Measurements from ENCODE around the gene ADGRL3. TPM values are rescaled to one million over a fixed set of nuclear protein-coding genes. Genes with fewer than 3 reads are reported as not detected.
"Not testable (repeated sequence)": the region's sequence is repeated elsewhere in the genome, so short reads cannot be mapped to it uniquely, and the experiment has no call there.

ADGRL3 gene
- polyA plus RNA-seq, 3 donors from 2014 or later = not detected

DNA sequence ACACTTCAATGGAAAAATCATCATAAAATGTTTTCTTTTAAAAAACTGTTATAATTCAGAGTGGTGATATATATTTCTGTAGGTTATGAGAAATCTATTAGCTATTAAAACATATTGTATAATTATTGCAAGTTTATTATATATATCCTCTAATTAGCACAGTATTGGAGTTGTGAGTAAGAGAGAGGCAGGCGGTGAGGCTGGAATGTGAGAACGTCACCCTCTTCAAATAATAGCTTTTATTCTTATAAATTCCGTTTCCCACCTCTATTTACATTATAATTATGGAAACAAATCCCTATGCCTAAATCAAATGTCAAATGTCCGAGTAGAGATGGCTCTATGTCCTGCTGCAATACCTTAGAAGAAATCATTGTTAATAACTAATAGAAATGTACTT lies 292.9 kb downstream of the ADGRL3 start:
- Mint-ChIP-seq H3K4me1 (no peaks in the 10 kb centered on the region), H3K9me3 (peaks cover 2 to 38% (median 13%) of the 10 kb centered on the region in 6 donors), H3K27ac (no peak overlapping the region), H3K36me3 (no peaks in the 10 kb centered on the region), H3K27me3 (ENCODE audit: low read depth in 3 of 3) (peaks cover 0 to 4% (median 0%) of the 10 kb centered on the region in 3 donors), H3K4me3 (no peak overlapping the region)
- DNase-seq = no peak

DNA sequence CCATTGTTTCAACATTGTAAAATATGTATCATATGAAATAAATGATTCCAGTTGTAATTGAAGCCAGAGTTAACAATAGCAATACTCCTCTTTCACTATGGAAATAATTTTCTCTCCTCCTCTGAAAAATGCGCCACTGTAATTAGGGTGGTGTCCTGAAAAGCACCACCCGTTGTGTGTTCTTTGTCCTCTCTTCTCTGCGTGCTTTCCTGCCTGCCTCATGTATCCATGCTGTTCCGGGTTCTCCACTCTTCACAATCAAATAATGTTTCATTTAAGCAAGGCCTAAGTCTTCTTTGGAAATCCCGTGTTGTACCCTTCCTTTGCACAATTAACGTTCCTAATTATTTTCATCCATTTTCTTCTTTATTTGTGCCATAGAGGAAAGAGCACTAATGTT lies 293.3 kb downstream of the ADGRL3 start:
- H3K27ac Mint-ChIP-seq = no peak overlapping the region

GRCh38 chr4:61500883-61501282 lies 300.8 kb downstream of the ADGRL3 start:
- peaks cover 0 to 25% (median 7%) of the 10 kb centered on the region in 6 donors for H3K9me3 Mint-ChIP-seq
- H3K4me1 Mint-ChIP-seq = no peaks in the 10 kb centered on the region
- no peaks in the 10 kb centered on the region for H3K36me3 Mint-ChIP-seq
- H3K27ac Mint-ChIP-seq = no peak overlapping the region
- H3K4me3 Mint-ChIP-seq = no peak overlapping the region
- DNase-seq = no peak
- peaks cover 0 to 2% (median 0%) of the 10 kb centered on the region in 3 donors for H3K27me3 Mint-ChIP-seq (ENCODE audit: low read depth in 3 of 3)

More for the DNA sequence above, 293.3 kb downstream of the ADGRL3 start:
- DNase-seq = no peak
- H3K36me3 Mint-ChIP-seq = no peaks in the 10 kb centered on the region
- H3K9me3 Mint-ChIP-seq = peaks cover 2 to 35% (median 13%) of the 10 kb centered on the region in 6 donors
- no peaks in the 10 kb centered on the region for H3K4me1 Mint-ChIP-seq
- H3K27me3 Mint-ChIP-seq (ENCODE audit: low read depth in 3 of 3) = peaks cover 0 to 4% (median 0%) of the 10 kb centered on the region in 3 donors
- H3K4me3 Mint-ChIP-seq = no peak overlapping the region

DNA sequence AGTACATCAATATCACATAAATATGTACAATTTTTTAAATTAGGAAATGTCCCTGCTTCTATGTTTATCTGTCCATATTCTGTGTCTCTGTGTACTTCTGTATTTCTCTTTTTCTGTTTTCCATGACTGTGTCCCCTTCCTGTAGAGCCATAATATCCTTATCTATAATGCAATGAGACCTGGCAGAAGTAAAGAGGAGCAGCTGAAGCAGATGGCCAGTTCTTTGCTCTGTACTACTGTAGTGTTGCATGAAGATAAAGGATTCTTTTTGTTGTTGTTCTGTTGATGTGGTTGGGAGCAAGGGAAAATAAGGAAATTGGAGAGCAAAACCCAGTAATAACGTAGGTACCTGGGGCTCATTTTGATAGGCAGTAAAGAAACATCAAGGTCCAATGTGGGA lies 301.7 kb downstream of the ADGRL3 start:
- Mint-ChIP-seq H3K27ac (no peak overlapping the region), H3K4me1 (no peaks in the 10 kb centered on the region), H3K4me3 (no peak overlapping the region), H3K27me3 (ENCODE audit: low read depth in 3 of 3) (peaks cover 0 to 2% (median 0%) of the 10 kb centered on the region in 3 donors), H3K36me3 (no peaks in the 10 kb centered on the region), H3K9me3 (peaks cover 0 to 32% (median 7%) of the 10 kb centered on the region in 6 donors)
- no peak for DNase-seq

DNA sequence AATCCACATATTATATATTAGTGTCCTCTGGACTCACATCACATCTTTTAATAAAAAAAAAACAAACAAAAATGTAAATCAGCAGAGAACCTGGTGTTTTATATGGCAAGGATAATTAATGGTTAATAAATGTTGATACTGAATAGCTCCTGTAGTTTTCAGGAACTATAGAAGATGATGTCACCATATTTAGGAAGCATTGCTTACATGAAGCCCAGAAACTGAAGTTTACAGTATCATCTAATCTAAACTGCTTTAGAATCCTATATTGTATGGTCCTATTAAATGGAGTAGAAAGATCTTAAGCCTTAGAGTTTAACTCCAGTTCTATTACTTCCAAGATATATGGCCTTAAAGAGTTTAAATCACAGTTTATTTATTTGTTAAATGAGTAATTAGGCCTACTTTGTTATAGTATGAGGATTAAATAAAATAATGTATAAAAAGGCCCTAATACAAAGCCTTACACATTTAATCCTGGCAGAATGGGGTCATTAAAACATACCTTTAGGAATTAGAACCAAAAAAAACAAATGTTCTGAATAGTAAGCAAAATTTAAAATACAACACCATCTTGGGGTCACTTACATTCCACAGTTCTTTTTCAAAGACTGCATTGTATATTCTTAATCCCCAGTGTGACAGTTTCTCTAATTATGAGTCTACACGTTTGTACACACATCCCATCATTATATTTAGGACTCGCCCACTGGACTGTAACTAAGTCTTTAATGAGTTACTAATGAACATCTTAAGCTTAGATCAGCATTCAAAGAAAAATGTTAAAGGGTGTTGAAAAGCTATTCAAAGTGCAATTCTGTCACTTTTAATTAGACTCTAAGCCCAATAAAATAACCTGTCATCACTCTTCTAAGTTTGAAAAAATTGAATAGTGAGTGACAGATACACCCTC lies 305.9 kb downstream of the ADGRL3 start:
- Mint-ChIP-seq H3K27ac (no peak overlapping the region), H3K27me3 (ENCODE audit: low read depth in 3 of 3) (no peaks in the 10 kb centered on the region)

DNA sequence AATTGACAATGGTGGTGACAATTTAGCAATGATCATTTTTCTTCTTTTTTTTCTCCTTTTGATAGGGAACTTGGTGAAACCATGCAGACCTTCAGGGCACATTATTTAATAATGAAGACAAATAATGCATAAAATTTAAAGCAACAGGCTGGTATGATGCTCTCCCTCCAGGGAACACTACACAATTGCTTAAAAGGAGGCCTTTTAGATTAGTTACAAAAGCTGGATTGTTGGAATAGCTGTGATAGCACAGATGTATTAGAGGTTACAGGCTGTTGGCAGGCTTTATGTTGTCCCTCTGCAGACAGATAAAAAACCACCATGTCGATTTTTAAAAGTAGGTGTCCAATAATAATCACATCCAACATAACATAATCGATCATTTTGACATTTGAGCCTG lies 307.0 kb downstream of the ADGRL3 start:
- H3K9me3 Mint-ChIP-seq = peaks cover 2 to 46% (median 16%) of the 10 kb centered on the region in 6 donors
- no peaks in the 10 kb centered on the region for H3K27me3 Mint-ChIP-seq (ENCODE audit: low read depth in 3 of 3)
- no peak overlapping the region for H3K27ac Mint-ChIP-seq
- no peaks in the 10 kb centered on the region for H3K36me3 Mint-ChIP-seq
- no peak for DNase-seq
- no peak overlapping the region for H3K4me3 Mint-ChIP-seq
- no peaks in the 10 kb centered on the region for H3K4me1 Mint-ChIP-seq

More for the DNA sequence above, 305.9 kb downstream of the ADGRL3 start:
- Mint-ChIP-seq H3K4me1 (no peaks in the 10 kb centered on the region), H3K4me3 (no peak overlapping the region), H3K36me3 (no peaks in the 10 kb centered on the region), H3K9me3 (peaks cover 2 to 46% (median 16%) of the 10 kb centered on the region in 6 donors)
- DNase-seq = no peak

GRCh38 chr4:61509721-61510241 lies 309.7 kb downstream of the ADGRL3 start:
- not testable (repeated sequence) for H3K27me3 Mint-ChIP-seq (ENCODE audit: low read depth in 3 of 3); H3K4me1 Mint-ChIP-seq; H3K27ac Mint-ChIP-seq; H3K36me3 Mint-ChIP-seq; H3K4me3 Mint-ChIP-seq; DNase-seq
- peaks cover 2 to 48% (median 20%) of the 10 kb centered on the region in 6 donors for H3K9me3 Mint-ChIP-seq

DNA sequence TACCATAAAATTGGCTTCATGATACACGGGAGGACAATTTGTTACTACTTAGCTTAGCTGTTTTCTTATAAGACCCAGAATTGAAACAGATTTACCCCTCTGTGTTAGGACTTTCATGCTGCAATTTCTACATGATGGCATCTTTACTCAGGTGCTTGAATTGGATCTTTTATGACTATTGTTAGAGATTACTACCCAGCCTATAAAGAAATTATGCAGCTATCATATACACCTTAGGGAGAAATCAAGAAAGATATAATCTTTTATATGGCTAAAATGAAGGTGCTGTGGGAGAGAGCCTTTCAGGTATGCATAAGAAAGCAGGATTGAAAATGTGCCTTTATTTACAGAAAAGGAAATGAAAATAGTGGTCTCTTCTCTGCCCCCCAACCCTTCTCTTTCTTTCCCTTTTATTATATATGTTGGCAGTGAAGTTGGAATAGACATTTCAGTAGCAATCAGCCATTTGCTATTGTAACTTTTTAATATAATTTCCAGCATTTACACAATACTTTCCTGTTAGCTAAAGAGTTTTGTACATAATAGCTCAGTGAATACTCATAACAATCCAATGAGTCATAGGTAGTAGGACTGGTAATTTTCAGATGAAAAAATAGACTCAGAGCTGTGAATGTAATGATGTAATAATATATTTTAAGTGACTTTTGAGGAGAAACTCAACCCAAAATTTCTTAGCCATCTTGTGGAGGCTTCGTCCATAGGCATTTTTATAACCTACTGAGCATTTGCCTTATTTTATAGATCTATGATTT lies 311.8 kb downstream of the ADGRL3 start:
- H3K27me3 Mint-ChIP-seq (ENCODE audit: low read depth in 3 of 3) = no peaks in the 10 kb centered on the region
- no peaks in the 10 kb centered on the region for H3K4me1 Mint-ChIP-seq
- no peak overlapping the region for H3K27ac Mint-ChIP-seq
- no peak overlapping the region for H3K4me3 Mint-ChIP-seq
- H3K36me3 Mint-ChIP-seq = no peaks in the 10 kb centered on the region
- DNase-seq = no peak
- peaks cover 2 to 44% (median 22%) of the 10 kb centered on the region in 6 donors for H3K9me3 Mint-ChIP-seq

DNA sequence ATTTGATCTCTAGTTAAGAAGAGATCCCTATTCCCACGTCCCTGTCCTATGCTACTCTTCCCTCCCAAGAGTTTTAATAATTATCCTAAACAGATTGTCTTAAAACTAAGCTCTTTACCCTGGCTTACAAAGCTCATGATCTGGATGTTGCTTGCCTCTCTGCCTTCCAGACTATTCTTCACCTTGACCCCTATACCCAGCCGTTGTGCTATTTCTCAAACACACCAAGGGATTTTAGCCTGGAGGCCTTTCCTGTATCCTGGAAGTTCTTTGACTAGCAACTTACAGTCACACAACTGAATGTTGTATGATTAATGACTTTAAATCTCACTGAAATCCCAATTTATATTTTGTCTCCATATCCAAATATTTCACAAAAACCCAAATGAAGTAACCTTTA lies 314.9 kb downstream of the ADGRL3 start:
- DNase-seq = no peak
- Mint-ChIP-seq H3K27me3 (ENCODE audit: low read depth in 3 of 3) (no peaks in the 10 kb centered on the region), H3K27ac (no peak overlapping the region), H3K4me1 (no peaks in the 10 kb centered on the region), H3K9me3 (peaks cover 2 to 44% (median 24%) of the 10 kb centered on the region in 6 donors), H3K36me3 (no peaks in the 10 kb centered on the region), H3K4me3 (no peak overlapping the region)

DNA sequence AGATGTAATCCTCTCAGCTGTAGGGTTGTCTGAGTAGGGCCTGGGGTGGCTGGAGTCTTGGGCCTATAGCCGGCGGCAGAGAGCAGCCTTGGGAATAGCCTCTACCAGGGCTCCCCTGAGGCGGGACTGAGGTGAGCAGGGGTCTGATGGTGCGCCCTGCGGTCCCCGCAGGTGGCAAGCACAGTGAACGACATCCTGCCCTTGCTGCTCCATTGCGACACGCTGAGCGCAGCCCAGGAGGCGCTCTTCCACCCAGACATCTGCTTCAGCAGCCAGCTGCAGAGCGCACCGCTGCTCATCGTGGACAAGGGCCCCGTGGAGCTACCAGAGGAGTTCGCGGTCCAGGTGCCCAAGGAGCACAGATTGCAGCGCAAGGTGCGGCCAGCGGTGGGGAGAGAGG lies 317.0 kb downstream of the ADGRL3 start:
- Mint-ChIP-seq H3K27ac (no peak overlapping the region), H3K9me3 (peaks cover 5 to 49% (median 20%) of the 10 kb centered on the region in 6 donors), H3K36me3 (no peaks in the 10 kb centered on the region), H3K27me3 (ENCODE audit: low read depth in 3 of 3) (no peaks in the 10 kb centered on the region), H3K4me1 (no peaks in the 10 kb centered on the region), H3K4me3 (no peak overlapping the region)
- DNase-seq = no peak

DNA sequence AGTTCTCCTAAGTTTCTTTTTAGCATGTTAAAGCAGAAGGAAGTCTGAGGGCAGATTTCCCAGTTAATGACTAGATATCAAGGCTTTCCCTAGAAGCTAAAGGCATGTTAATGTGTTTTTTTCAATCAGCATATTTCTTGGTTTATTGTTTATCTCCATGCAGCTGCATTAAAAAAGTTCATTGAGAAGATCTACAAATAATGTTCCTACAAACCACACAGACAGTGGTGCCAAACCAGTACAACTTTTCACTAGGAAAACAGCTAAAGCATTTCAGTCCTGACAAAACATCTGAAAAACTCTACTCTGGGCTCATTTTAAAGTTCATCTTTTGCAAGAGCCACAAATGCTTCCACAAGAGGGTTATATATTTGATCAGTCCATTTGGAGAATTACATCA lies 320.0 kb downstream of the ADGRL3 start:
- no peaks in the 10 kb centered on the region for H3K36me3 Mint-ChIP-seq
- no peak overlapping the region for H3K27ac Mint-ChIP-seq
- H3K4me3 Mint-ChIP-seq = no peak overlapping the region
- H3K27me3 Mint-ChIP-seq (ENCODE audit: low read depth in 3 of 3) = no peaks in the 10 kb centered on the region
- no peaks in the 10 kb centered on the region for H3K4me1 Mint-ChIP-seq
- no peak for DNase-seq
- peaks cover 5 to 55% (median 34%) of the 10 kb centered on the region in 6 donors for H3K9me3 Mint-ChIP-seq

DNA sequence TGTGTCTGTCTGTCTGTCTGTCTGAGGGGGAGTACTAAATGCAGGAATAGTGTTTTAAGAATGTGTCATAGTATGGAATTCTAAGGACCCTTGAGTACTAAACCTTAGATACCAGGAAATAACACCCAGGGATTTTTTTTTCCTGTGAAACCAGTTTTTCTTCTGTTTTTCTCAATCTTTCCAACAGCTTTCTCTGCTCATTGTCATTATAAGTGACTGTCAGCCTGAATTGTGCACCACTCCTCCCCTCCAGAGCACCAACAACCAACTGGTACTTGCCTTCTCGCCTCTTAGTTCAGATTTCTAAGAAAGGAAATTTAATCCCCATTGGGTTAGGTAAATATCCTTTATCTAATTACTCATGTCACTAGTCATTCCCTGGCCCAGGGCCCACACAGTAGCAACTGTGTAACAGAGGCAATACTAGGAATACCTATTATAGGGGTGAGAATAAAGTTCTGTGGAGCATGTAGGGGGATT lies 320.6 kb downstream of the ADGRL3 start:
- H3K36me3 Mint-ChIP-seq = no peaks in the 10 kb centered on the region
- peaks cover 0 to 2% (median 0%) of the 10 kb centered on the region in 3 donors for H3K27me3 Mint-ChIP-seq (ENCODE audit: low read depth in 3 of 3)
- DNase-seq = no peak
- H3K4me3 Mint-ChIP-seq = no peak overlapping the region
- H3K4me1 Mint-ChIP-seq = no peaks in the 10 kb centered on the region
- H3K27ac Mint-ChIP-seq = no peak overlapping the region
- H3K9me3 Mint-ChIP-seq = peaks cover 5 to 60% (median 38%) of the 10 kb centered on the region in 6 donors

- no peak overlapping the region for H3K27ac Mint-ChIP-seq
- H3K4me3 Mint-ChIP-seq = no peak overlapping the region
- no peaks in the 10 kb centered on the region for H3K36me3 Mint-ChIP-seq
- H3K4me1 Mint-ChIP-seq = no peaks in the 10 kb centered on the region
- DNase-seq = no peak
- peaks cover 0 to 2% (median 0%) of the 10 kb centered on the region in 3 donors for H3K27me3 Mint-ChIP-seq (ENCODE audit: low read depth in 3 of 3)
- peaks cover 5 to 67% (median 42%) of the 10 kb centered on the region in 6 donors for H3K9me3 Mint-ChIP-seq
Measured at GRCh38 chr4:61521451-61521850, 321.3 kb downstream of the ADGRL3 start.

DNA sequence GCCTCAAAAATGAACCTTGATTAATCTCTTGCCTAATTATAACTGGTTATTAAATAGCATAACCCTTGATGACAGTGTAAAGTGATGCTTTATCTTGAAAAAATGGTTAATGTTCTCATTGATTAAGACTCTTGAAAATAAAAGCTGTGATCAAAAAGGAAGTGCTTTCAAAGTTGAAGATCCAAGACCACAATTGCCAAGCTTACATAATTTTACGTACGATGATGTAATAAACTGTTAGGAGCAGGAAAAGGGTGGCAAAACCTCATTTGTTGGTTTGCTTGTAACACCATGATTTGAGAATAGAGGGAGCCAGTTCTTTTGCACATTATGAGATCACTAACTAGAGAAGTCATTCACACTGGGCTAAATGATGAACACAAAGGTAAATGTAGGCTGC lies 322.2 kb downstream of the ADGRL3 start:
- Mint-ChIP-seq H3K4me3 (no peak overlapping the region), H3K27me3 (ENCODE audit: low read depth in 3 of 3) (peaks cover 0 to 2% (median 0%) of the 10 kb centered on the region in 3 donors), H3K36me3 (no peaks in the 10 kb centered on the region), H3K4me1 (no peaks in the 10 kb centered on the region), H3K27ac (no peak overlapping the region), H3K9me3 (peaks cover 5 to 67% (median 42%) of the 10 kb centered on the region in 6 donors)
- no peak for DNase-seq

Measured in immature natural killer cell (primary cell).